Bronchial epithelial cell (primary cell): ENCODE results near the gene KLK4. TPM values are rescaled to one million over a fixed set of nuclear protein-coding genes. Genes with fewer than 3 reads are reported as not detected.
A peak's percentile ranks its signal among the peaks of the same experiment; 100 is the strongest.
"Not testable (repeated sequence)": the region's sequence is repeated elsewhere in the genome, so short reads cannot be mapped to it uniquely, and the experiment has no call there.

ENCODE experiments used
- DNase-seq: peaks from one replicate; pipeline ENCODE4 v3.0.0-alpha.2; 2010; ENCODE audit warnings: low read depth
- FAIRE-seq: peaks from 2 replicates; lab custom pipeline; 2011; peaks lifted over from hg19 to GRCh38; lab: Jason Lieb, UNC
- H3K27me3 ChIP-seq: 2 replicates; pipeline ENCODE4 v1.5.1; 2011; ENCODE audit warnings: low read length; ENCODE audit not compliant: control insufficient read depth, insufficient read depth
- H3K36me3 ChIP-seq: 2 replicates; pipeline ENCODE4 v1.5.1; 2011; ENCODE audit warnings: low read length; ENCODE audit not compliant: control insufficient read depth, insufficient read depth
- H3K4me3 ChIP-seq: 2 replicates; pipeline ENCODE4 v1.5.1; 2011; ENCODE audit warnings: mild to moderate bottlenecking, low read depth, low read length, control low read depth
- CTCF ChIP-seq: IDR thresholded peaks from 2 replicates; pipeline ENCODE4 v1.5.1; 2011; ENCODE audit warnings: mild to moderate bottlenecking, moderate library complexity, low read length, control low read depth, inconsistent platforms; ENCODE audit not compliant: insufficient read depth, severe bottlenecking
- total RNA-seq: library from RNA; depleted of rRNA; stranded (reverse); fragments of >200 nt; gene quantifications from 2 replicates; pipeline ENCODE4 v1.2.1, GENCODE V29; 2014

The KLK4 gene
- total RNA-seq, 1 donor from 2014 or later, result not detected

GRCh38 chr19:50902640-50903039, 8.6 kb downstream of the KLK4 start:
- FAIRE-seq (no peak), DNase-seq (no peak)
- no peaks in the 10 kb centered on the region for H3K36me3 ChIP-seq
- H3K27me3 ChIP-seq, result no peaks in the 10 kb centered on the region
- TF ChIP-seq CTCF, result no peak
- H3K4me3 ChIP-seq, result no peak overlapping the region

GRCh38 chr19:50899569-50899968, 11.6 kb downstream of the KLK4 start:
- Histone ChIP-seq H3K36me3 (no peaks in the 10 kb centered on the region), H3K27me3 (no peaks in the 10 kb centered on the region), H3K4me3 (no peak overlapping the region)
- no peak for FAIRE-seq
- no peak for TF ChIP-seq CTCF
- DNase-seq, result no peak

- Histone ChIP-seq H3K4me3 (no peak overlapping the region), H3K36me3 (no peaks in the 10 kb centered on the region), H3K27me3 (no peaks in the 10 kb centered on the region)
- FAIRE-seq (no peak), DNase-seq (no peak)
- TF ChIP-seq CTCF, result no peak
These were observed 13.2 kb downstream of the KLK4 start for GRCh38 chr19:50898018-50898417.

- Histone ChIP-seq H3K36me3 (no peaks in the 10 kb centered on the region), H3K4me3 (no peak overlapping the region), H3K27me3 (no peaks in the 10 kb centered on the region)
- FAIRE-seq (no peak), DNase-seq (no peak)
- TF ChIP-seq CTCF, result no peak
These were observed 13.6 kb downstream of the KLK4 start for GRCh38 chr19:50897612-50898011.

GRCh38 chr19:50897191-50897607, 14.0 kb downstream of the KLK4 start:
- DNase-seq (no peak), FAIRE-seq (no peak)
- Histone ChIP-seq H3K36me3 (no peaks in the 10 kb centered on the region), H3K4me3 (no peak overlapping the region), H3K27me3 (no peaks in the 10 kb centered on the region)
- TF ChIP-seq CTCF, result no peak

GRCh38 chr19:50896591-50897190, 14.5 kb downstream of the KLK4 start:
- TF ChIP-seq CTCF, result no peak
- FAIRE-seq (peak; percentile 92), DNase-seq (peak; percentile 85)
- no peak overlapping the region for H3K4me3 ChIP-seq
- H3K36me3 ChIP-seq, result no peaks in the 10 kb centered on the region
- no peaks in the 10 kb centered on the region for H3K27me3 ChIP-seq

- not testable (repeated sequence) for DNase-seq, H3K36me3 ChIP-seq, H3K27me3 ChIP-seq, H3K4me3 ChIP-seq, FAIRE-seq
These were observed 15.1 kb downstream of the KLK4 start for GRCh38 chr19:50896089-50896590.
